ENCODE measurements around the gene VHLL.
"Not testable (repeated sequence)": the region's sequence is repeated elsewhere in the genome, so short reads cannot be mapped to it uniquely, and the experiment has no call there.

VHLL gene

GRCh38 chr1:156338180-156338976 lies 39.3 kb upstream of the VHLL start, which contains the start of the genes CCT3 and TSACC:
Gene CCT3 (minus strand): TSS chr1:156338292. CDS start chr1:156338184, 108 bp downstream.
Gene TSACC (plus strand): TSS chr1:156338526. CDS start chr1:156339758, 1,232 bp downstream.
- TF ChIP-seq CTCF (IDR thresholded peaks at IDR 0.05; ENCODE audit: low read depth, low read length) (no peak), MYC (IDR thresholded peaks at IDR 0.05; ENCODE audit: low read depth, low read length) (peak; percentile 93), POLR2A (IDR thresholded peaks at IDR 0.05; ENCODE audit: extremely low read depth, insufficient read length) (peak; percentile 94), MAX (IDR thresholded peaks at IDR 0.05; ENCODE audit: low read depth, low read length) (peak; percentile 90)
- DNase-seq (ENCODE audit: low read depth) = peak; percentile 100
- H3K4me3 ChIP-seq (ENCODE audit: low read depth, low read length) = peak within 1 kb of the TSS; percentile 99

- no peak; the same call in 1 of the 2 replicates for TF ChIP-seq MAX (IDR thresholded peaks at IDR 0.05; ENCODE audit: low read depth, low read length)
- no peak for TF ChIP-seq POLR2A (IDR thresholded peaks at IDR 0.05; ENCODE audit: extremely low read depth, insufficient read length)
- no peak for TF ChIP-seq CTCF (IDR thresholded peaks at IDR 0.05; ENCODE audit: low read depth, low read length)
- TF ChIP-seq MYC (IDR thresholded peaks at IDR 0.05; ENCODE audit: low read depth, low read length) = no peak
- DNase-seq (ENCODE audit: low read depth) = no peak
- peak overlapping the region; percentile 99 for H3K4me3 ChIP-seq (ENCODE audit: low read depth, low read length)
Observed at GRCh38 chr1:156337888-156338179, 38.7 kb upstream of the VHLL start.

- peak overlapping the region; percentile 99 for H3K4me3 ChIP-seq (ENCODE audit: low read depth, low read length)
- no peak for DNase-seq (ENCODE audit: low read depth)
- TF ChIP-seq MAX (IDR thresholded peaks at IDR 0.05; ENCODE audit: low read depth, low read length) (no peak), MYC (IDR thresholded peaks at IDR 0.05; ENCODE audit: low read depth, low read length) (no peak), CTCF (IDR thresholded peaks at IDR 0.05; ENCODE audit: low read depth, low read length) (no peak), POLR2A (IDR thresholded peaks at IDR 0.05; ENCODE audit: extremely low read depth, insufficient read length) (no peak)
Observed at GRCh38 chr1:156337052-156337887, 38.2 kb upstream of the VHLL start.

GRCh38 chr1:156336242-156336641 lies 37.1 kb upstream of the VHLL start:
- DNase-seq (ENCODE audit: low read depth) = peak; percentile 50
- TF ChIP-seq POLR2A (IDR thresholded peaks at IDR 0.05; ENCODE audit: extremely low read depth, insufficient read length) = no peak
- TF ChIP-seq MYC (IDR thresholded peaks at IDR 0.05; ENCODE audit: low read depth, low read length) = no peak
- TF ChIP-seq MAX (IDR thresholded peaks at IDR 0.05; ENCODE audit: low read depth, low read length) = no peak
- TF ChIP-seq CTCF (IDR thresholded peaks at IDR 0.05; ENCODE audit: low read depth, low read length) = peak; percentile 27

GRCh38 chr1:156323179-156323578 lies 24.1 kb upstream of the VHLL start:
- not testable (repeated sequence) for H3K4me3 ChIP-seq (ENCODE audit: low read depth, low read length); DNase-seq (ENCODE audit: low read depth)

More at GRCh38 chr1:156336242-156336641, 37.1 kb upstream of the VHLL start:
- H3K4me3 ChIP-seq (ENCODE audit: low read depth, low read length) = peak overlapping the region; percentile 99

GRCh38 chr1:156320560-156320959 lies 21.5 kb upstream of the VHLL start:
- TF ChIP-seq POLR2A (IDR thresholded peaks at IDR 0.05; ENCODE audit: extremely low read depth, insufficient read length) = no peak
- TF ChIP-seq CTCF (IDR thresholded peaks at IDR 0.05; ENCODE audit: low read depth, low read length) = no peak
- TF ChIP-seq MYC (IDR thresholded peaks at IDR 0.05; ENCODE audit: low read depth, low read length) = no peak
- no peak for TF ChIP-seq MAX (IDR thresholded peaks at IDR 0.05; ENCODE audit: low read depth, low read length)
- H3K4me3 ChIP-seq (ENCODE audit: low read depth, low read length) = no peak overlapping the region
- no peak for DNase-seq (ENCODE audit: low read depth)
